Naive B cell (primary cell): ENCODE measurements around the gene TCF20. TPM values are rescaled to one million over a fixed set of nuclear protein-coding genes. Genes with fewer than 3 reads are reported as not detected.

Experiments used
- ATAC-seq, 2 donors: fragments of 150-1000 bp; cut with Tn5 transposase; 2 replicates each; pipeline ENCODE4 v1.10.0; 2021; ENCODE audit warnings: low read depth in 2 of 2, mild to moderate bottlenecking in 2 of 2, moderate library complexity in 2 of 2
- DNase-seq: peaks from one replicate; pipeline ENCODE4 v3.0.0; 2022
- H3K27ac Mint-ChIP-seq, 6 donors: one replicate each; pipeline ENCODE4 v1.8.0; 2020 to 2022; ENCODE audit warnings: mild to moderate bottlenecking in 6 of 6, mixed read lengths in 6 of 6, moderate library complexity in 5 of 6, inconsistent platforms in 2 of 6
- H3K27me3 Mint-ChIP-seq, 3 donors: one replicate each; pipeline ENCODE4 v1.8.0; 2021 to 2022; ENCODE audit warnings: mixed read lengths in 3 of 3, mild to moderate bottlenecking in 1 of 3
- H3K36me3 Mint-ChIP-seq, 2 donors: one replicate each; pipeline ENCODE4 v1.8.0; 2020 to 2022; ENCODE audit warnings: mixed read lengths in 2 of 2, inconsistent platforms in 1 of 2, mild to moderate bottlenecking in 1 of 2
- H3K4me1 Mint-ChIP-seq, 3 donors: one replicate each; pipeline ENCODE4 v1.8.0; 2020 to 2022; ENCODE audit warnings: mixed read lengths in 3 of 3, inconsistent platforms in 1 of 3, mild to moderate bottlenecking in 1 of 3, moderate library complexity in 1 of 3
- H3K4me3 Mint-ChIP-seq, 8 donors: one replicate each; pipeline ENCODE4 v1.8.0; 2020 to 2022; ENCODE audit warnings: mild to moderate bottlenecking in 8 of 8, mixed read lengths in 8 of 8, moderate library complexity in 8 of 8, inconsistent platforms in 2 of 8
- H3K9me3 Mint-ChIP-seq, 7 donors: one replicate each; pipeline ENCODE4 v1.8.0; 2020 to 2022; ENCODE audit warnings: mixed read lengths in 7 of 7, mild to moderate bottlenecking in 5 of 7, inconsistent platforms in 2 of 7, moderate library complexity in 1 of 7
- polyA plus RNA-seq, 6 donors: library from polyadenylated mRNA; unstranded; fragments of 300-500 nt; fragmentation: Illumina TruSeq; gene quantifications; one replicate each; pipeline ENCODE4 v1.2.3, GENCODE V29; 2021; ENCODE audit warnings: low read depth in 6 of 6

TCF20 gene
- 1 to 10 TPM in 5 of 6 donors, not detected in 1; 1.7 to 4.5 (median 2.3) TPM for polyA plus RNA-seq

DNA sequence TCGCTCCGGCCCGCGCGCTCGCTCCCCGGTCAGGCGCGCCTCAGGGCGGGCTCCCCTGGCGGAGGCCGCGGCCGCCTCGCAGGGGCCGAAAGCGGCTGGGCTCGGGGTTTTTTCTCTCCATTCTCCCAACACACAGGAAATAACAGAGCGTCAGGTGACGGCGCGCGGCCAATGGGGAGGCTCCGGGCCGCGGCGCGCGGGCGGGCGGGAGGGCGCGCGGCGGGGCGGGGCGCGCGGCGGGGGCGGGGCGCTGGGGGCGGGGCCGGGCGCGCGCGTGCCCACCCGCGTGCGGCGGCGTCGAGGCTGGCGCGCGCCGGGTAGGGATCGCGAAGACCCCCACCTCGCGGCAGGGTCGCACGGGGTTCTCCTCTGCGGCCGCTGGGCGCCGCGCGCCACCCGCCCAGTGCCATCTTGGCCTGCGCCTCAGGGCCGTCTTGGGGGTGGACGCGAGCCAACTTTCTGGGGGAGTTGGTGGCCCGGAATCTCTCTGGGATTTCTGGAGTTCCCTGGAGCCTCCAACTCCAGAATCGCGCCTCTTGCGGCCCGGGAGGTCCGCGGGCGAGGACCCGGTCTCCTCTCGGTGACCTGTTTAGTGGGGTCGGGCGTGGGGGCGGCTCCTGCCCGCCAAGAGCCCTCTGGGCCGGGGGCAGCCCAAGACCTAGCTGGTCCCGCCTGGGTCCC is at the start of gene TCF20:
TSS of gene TCF20 (minus strand) at position 144 of the 681 bp plus-strand sequence. CDS start 55,348 bp downstream, outside the sequence.
- Mint-ChIP-seq H3K4me1 (peaks cover 14 to 34% (median 31%) of the 10 kb centered on the region in 3 donors), H3K27ac (peak within 1 kb of the TSS; percentile 76 to 94 (median 82)), H3K27me3 (peaks cover 0 to 4% (median 0%) of the 10 kb centered on the region in 3 donors), H3K9me3 (no peaks in the 10 kb centered on the region), H3K4me3 (peak within 1 kb of the TSS; percentile 86 to 94 (median 92)), H3K36me3 (no peaks in the 10 kb centered on the region)
- DNase-seq (peak; percentile 82), ATAC-seq (peak; percentile 87)

DNA sequence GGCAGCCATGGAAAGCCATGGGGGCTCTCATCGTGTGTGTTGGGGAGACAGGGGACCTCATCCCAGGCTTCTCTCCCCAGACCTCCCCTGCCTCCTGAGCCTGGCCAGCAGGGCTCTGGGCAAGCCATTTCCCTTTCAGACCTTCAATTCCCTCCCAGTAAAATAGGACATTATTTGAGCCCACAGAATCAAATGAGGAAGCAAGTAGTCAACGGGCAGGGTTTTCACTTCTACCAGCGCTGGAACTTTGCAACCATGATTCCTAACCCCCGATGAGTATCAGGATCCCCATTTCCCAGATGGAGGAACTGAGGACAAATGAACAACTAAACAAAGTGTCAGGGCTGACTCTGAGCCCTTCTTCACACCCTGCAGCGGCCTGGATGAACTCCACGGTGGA is 48.9 kb upstream of the TCF20 start:
- Mint-ChIP-seq H3K27me3 (peaks cover 7 to 39% (median 35%) of the 10 kb centered on the region in 3 donors), H3K4me3 (no peak overlapping the region), H3K9me3 (peaks cover 0 to 2% (median 0%) of the 10 kb centered on the region in 7 donors), H3K27ac (peak overlapping the region in 1 of 6 donors; percentile 22), H3K36me3 (no peaks in the 10 kb centered on the region), H3K4me1 (peaks cover 7 to 14% (median 10%) of the 10 kb centered on the region in 3 donors)
- no peak for ATAC-seq
- no peak for DNase-seq

DNA sequence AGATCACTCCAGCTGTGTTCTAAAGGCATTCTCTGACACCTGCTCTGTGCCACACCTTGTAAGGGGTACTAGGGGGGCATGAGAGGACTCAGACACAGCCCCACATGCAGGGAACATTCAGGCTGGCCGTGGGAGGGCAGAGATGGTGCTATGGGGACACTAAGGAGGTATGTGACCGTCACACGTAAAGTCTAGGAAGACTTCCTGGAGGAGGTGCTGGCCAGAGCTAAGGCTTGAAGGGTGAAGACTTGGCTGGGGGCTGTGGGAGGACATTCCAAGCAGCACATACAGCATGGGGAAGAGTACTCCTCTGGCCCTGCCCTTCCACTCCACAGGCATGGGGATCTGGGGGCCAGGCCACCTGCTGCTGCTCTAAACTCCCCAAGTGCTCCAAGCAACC is 48.5 kb upstream of the TCF20 start:
- no peak overlapping the region for H3K4me3 Mint-ChIP-seq
- H3K27ac Mint-ChIP-seq: no peak overlapping the region
- peaks cover 9 to 14% (median 13%) of the 10 kb centered on the region in 3 donors for H3K4me1 Mint-ChIP-seq
- ATAC-seq (no peak), DNase-seq (no peak)
- peaks cover 10 to 42% (median 39%) of the 10 kb centered on the region in 3 donors for H3K27me3 Mint-ChIP-seq
- peaks cover 0 to 2% (median 0%) of the 10 kb centered on the region in 7 donors for H3K9me3 Mint-ChIP-seq
- no peaks in the 10 kb centered on the region for H3K36me3 Mint-ChIP-seq

DNA sequence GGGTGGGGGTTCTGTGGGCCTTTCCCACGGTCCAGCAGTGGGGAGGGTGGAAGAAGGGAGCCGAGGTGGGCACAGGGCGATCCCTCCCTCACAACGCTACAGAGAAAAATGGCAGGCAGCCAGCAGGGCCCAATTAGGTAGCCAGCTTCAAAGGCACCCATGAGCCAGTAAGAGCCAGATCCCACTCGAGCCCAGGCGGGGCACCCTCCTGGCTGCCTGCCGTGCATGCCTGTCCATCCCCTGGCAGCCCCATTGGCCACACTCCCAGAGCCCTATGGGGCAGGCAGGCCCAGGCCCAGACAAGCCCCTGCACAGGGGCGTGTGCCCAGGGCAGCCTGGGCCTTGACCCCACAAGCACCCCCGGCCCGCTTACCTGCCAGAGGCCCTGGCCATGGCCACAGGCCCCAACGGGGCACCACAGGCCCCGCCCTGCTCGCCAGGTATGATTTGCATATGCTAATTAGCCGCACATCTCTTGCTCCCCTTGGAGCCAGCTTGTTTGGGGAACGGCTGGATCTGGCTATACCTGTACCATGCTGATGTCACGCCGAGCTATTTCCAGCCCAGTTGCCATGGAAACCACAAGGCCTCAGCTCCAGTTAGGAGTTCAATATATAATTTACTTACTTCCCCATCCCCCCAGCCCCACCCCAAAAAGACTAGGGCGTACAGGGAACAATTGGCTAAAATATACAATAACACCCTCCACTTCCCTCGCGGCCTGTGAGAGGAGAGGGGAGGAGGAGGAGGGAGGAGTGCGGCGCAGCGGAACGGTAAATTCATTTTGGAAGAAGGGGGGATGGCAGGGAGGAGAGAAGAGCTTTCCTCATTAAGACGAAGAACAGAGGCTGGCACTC is 47.5 kb upstream of the TCF20 start:
- Mint-ChIP-seq H3K27ac (no peak overlapping the region), H3K4me1 (peaks cover 13 to 24% (median 19%) of the 10 kb centered on the region in 3 donors), H3K9me3 (peaks cover 0 to 2% (median 0%) of the 10 kb centered on the region in 7 donors), H3K36me3 (no peaks in the 10 kb centered on the region), H3K4me3 (no peak overlapping the region), H3K27me3 (peaks cover 18 to 52% (median 47%) of the 10 kb centered on the region in 3 donors)
- DNase-seq (no peak), ATAC-seq (no peak)

DNA sequence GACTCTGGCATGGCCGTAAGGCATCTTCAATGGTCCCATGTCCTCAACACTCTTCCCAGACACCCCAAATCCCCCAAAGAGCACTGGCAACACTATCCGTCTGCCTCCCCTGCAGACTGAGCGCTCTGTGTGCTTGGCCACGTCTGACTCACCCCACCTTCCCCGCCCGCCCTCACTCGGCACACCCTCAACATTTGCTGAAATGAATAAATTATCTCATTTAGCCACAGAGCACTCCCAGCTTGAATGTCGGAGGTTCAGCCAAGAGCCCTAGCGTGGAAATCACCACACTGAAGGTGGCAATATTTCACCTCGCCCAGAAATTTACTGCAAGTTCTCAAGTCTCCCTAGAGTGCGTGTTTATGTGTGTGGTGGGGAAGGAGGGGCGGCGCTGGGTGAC is 46.6 kb upstream of the TCF20 start:
- Mint-ChIP-seq H3K4me1 (peaks cover 9 to 20% (median 13%) of the 10 kb centered on the region in 3 donors), H3K27ac (no peak overlapping the region), H3K36me3 (no peaks in the 10 kb centered on the region), H3K9me3 (no peaks in the 10 kb centered on the region), H3K4me3 (no peak overlapping the region), H3K27me3 (peaks cover 18 to 60% (median 57%) of the 10 kb centered on the region in 3 donors)
- ATAC-seq: peak; percentile 9 to 52
- no peak for DNase-seq

DNA sequence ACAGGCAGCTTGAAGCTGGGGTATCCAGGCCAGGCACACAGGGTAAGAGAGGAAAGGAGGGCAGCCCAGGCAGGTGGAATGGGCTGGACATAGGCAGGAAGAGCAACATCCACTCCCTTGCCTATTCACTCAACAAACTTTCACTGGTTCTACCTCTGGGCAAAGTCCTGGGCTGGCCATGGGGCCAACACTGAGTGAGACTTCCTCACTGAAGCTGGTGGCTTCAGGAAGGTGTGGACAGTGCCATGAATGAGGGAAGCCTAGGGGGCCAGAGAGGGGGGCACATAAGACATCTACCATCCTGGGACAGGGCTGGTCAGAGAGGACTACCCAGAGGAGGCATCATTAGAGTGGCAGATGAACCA is 44.9 kb upstream of the TCF20 start:
- H3K27me3 Mint-ChIP-seq: peaks cover 18 to 69% (median 62%) of the 10 kb centered on the region in 3 donors
- ATAC-seq (no peak), DNase-seq (no peak)
- H3K4me3 Mint-ChIP-seq: no peak overlapping the region
- peak overlapping the region in 2 of 6 donors; percentile 73 to 91 for H3K27ac Mint-ChIP-seq
- no peaks in the 10 kb centered on the region for H3K36me3 Mint-ChIP-seq
- H3K4me1 Mint-ChIP-seq: peaks cover 9 to 20% (median 12%) of the 10 kb centered on the region in 3 donors
- H3K9me3 Mint-ChIP-seq: no peaks in the 10 kb centered on the region

DNA sequence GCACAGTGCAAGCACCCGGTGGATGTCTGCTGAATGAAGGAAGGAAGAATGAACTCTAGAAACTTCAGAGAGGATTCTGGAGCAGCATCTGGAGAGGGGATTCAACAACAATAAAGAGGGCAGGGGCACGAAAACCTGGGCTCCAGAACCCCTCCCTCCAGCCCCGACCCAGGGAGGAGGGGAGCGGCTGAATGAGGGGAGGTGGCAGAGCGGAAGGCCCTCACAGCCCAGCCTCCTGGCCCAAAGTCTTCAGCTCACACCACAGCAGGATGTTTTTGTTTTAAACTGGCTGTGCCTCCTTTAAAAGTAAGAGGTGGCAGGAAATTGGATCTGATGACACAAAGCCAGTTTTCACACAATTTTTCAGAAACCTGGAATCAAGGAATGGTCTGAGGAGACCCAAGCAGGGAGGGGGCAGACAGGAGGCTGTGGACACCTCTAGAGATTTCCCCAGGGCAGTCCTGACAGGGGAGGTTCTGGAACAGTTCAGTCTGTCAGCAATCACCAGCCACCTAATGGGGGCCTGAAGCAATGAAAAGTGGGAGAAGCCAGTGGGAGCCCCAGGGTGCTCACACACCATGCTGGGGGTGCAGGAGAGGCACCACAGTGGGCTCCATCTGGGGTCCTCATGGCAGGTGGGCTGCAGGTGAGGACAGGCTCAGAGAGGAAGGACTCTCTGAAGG is 44.4 kb upstream of the TCF20 start:
- DNase-seq (no peak), ATAC-seq (no peak)
- no peak overlapping the region for H3K4me3 Mint-ChIP-seq
- H3K9me3 Mint-ChIP-seq: no peaks in the 10 kb centered on the region
- H3K4me1 Mint-ChIP-seq: peaks cover 9 to 20% (median 12%) of the 10 kb centered on the region in 3 donors
- peaks cover 18 to 70% (median 62%) of the 10 kb centered on the region in 3 donors for H3K27me3 Mint-ChIP-seq
- H3K27ac Mint-ChIP-seq: peak overlapping the region in 1 of 6 donors; percentile 73
- no peaks in the 10 kb centered on the region for H3K36me3 Mint-ChIP-seq

DNA sequence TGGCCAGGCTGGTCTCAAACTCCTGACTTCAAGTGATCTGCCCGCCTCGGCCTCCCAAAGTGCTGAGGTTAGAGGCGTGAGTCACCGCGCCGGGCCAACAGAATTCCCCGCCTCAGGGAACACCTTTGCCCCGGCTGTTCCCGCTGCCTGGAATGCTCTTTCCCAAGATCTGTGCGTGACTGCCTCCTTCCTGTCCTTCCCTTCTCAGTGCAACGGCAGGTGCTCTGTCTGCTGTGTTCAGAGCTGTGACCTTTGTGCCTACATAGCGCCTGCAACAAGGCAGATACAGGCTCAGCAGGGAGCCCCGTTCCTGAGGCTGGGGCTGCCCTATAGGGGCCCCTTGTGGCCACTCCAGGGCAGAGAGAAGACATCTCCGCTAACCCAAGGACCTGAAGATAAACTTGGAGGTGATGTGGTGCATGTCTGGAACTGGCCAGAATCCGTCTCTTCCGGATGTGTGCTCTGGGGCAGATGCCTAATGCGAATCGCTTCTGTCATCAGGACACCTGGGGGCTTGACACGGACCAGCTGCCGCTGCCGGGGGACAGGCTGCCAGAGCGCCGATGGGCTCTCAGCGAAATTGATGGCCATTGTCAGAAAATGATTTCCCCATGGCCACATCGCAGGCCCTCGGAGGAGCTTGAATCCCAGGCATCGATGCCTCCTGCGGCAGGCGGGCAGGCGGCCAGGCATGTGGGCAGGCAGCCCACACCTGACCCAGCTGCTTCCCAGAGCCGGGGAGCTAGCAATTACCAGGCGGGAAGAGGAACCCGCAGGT is 43.5 kb upstream of the TCF20 start:
- peaks cover 9 to 20% (median 15%) of the 10 kb centered on the region in 3 donors for H3K4me1 Mint-ChIP-seq
- H3K36me3 Mint-ChIP-seq: no peaks in the 10 kb centered on the region
- peak overlapping the region in 2 of 8 donors; percentile 9 to 51 for H3K4me3 Mint-ChIP-seq
- H3K9me3 Mint-ChIP-seq: no peaks in the 10 kb centered on the region
- peak; percentile 42 for DNase-seq
- peak; percentile 81 to 93 for ATAC-seq
- H3K27ac Mint-ChIP-seq: no peak overlapping the region
- peaks cover 18 to 77% (median 67%) of the 10 kb centered on the region in 3 donors for H3K27me3 Mint-ChIP-seq

DNA sequence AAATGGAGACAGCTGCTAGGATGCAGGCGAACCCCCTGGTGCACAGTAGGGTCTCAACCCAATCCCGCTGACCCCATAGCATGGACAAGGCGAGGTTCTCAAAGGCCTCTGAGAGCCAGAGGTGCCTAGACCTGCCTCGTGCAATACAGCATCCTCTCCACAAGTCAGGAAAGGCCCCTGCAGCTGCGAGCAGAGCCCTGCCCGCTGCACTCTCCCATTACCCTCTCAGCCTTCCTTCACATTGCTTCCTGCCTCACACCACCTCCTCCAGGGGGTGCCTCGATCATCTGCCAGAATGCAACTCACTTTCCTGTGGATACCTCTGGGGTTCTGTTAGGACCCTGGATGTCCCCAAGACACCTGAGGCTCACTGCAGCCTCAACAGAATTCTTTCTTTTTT is 42.8 kb upstream of the TCF20 start:
- ATAC-seq (no peak), DNase-seq (no peak)
- H3K4me3 Mint-ChIP-seq: no peak overlapping the region
- H3K27ac Mint-ChIP-seq: no peak overlapping the region
- no peaks in the 10 kb centered on the region for H3K9me3 Mint-ChIP-seq
- H3K27me3 Mint-ChIP-seq: peaks cover 18 to 73% (median 67%) of the 10 kb centered on the region in 3 donors
- H3K36me3 Mint-ChIP-seq: no peaks in the 10 kb centered on the region
- peaks cover 6 to 20% (median 13%) of the 10 kb centered on the region in 3 donors for H3K4me1 Mint-ChIP-seq

DNA sequence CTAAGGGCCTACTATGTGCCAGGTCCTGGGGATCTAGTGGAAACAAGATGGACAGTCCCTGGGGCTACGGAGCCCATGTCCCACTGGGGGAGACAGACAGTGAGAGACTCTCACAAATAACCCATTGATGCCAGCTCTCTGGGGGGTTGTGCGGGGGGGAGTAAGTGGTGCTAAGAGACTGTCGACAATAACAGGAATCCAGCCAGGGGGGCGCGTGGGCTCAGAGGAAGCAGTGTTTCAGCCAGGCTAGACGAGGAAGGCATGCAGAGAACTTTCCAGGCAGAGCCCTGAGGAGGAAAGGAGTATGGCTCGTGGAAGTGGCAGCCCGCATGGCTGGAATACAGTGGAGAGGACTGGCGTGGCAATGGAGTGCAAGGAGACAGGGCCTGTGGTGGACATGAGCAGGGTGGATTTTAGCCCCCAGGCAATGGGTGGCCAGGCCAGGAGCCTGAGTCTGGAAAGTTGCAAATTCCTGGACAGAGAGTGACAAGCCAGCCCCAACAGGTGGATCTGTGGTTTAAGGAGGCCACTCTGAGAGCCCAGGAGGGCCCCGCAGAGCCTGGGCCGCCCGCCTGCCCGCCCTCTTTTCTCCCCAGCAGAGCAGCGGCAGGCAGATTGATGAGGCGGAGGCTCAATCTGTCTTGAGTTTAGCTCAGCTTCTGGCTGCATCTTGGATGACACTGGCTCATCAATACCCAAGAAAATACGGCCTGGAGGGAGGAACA is 40.0 kb upstream of the TCF20 start:
- ATAC-seq (no peak), DNase-seq (no peak)
- H3K27ac Mint-ChIP-seq: no peak overlapping the region
- peaks cover 11 to 62% (median 60%) of the 10 kb centered on the region in 3 donors for H3K27me3 Mint-ChIP-seq
- no peaks in the 10 kb centered on the region for H3K36me3 Mint-ChIP-seq
- H3K9me3 Mint-ChIP-seq: no peaks in the 10 kb centered on the region
- peak overlapping the region in 1 of 8 donors; percentile 26 for H3K4me3 Mint-ChIP-seq
- H3K4me1 Mint-ChIP-seq: peaks cover 11 to 18% (median 12%) of the 10 kb centered on the region in 3 donors

DNA sequence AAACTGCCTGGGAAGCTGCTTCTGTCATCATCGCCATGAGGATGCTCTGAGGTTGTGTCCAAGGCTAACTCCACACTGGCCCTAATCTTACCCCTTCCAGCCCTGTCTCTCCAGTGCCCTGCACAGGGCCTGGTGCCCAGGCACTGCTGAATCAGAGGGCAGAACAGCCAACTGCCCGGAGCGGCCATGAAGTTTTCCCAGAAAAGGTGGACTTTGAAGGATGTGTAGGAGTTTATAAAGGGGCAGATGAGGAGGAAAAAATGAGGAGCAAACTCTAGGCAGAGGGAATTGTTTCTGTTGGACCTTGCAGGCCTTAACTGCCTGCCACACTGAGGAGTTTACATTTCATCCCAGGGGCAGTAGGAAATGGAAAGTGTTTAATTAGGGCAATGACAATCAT is 39.4 kb upstream of the TCF20 start:
- H3K27ac Mint-ChIP-seq: peak overlapping the region in 1 of 6 donors; percentile 94
- H3K9me3 Mint-ChIP-seq: no peaks in the 10 kb centered on the region
- peaks cover 11 to 62% (median 60%) of the 10 kb centered on the region in 3 donors for H3K27me3 Mint-ChIP-seq
- H3K4me3 Mint-ChIP-seq: peak overlapping the region in 1 of 8 donors; percentile 5
- ATAC-seq (no peak), DNase-seq (no peak)
- H3K4me1 Mint-ChIP-seq: peaks cover 11 to 17% (median 14%) of the 10 kb centered on the region in 3 donors
- no peaks in the 10 kb centered on the region for H3K36me3 Mint-ChIP-seq

DNA sequence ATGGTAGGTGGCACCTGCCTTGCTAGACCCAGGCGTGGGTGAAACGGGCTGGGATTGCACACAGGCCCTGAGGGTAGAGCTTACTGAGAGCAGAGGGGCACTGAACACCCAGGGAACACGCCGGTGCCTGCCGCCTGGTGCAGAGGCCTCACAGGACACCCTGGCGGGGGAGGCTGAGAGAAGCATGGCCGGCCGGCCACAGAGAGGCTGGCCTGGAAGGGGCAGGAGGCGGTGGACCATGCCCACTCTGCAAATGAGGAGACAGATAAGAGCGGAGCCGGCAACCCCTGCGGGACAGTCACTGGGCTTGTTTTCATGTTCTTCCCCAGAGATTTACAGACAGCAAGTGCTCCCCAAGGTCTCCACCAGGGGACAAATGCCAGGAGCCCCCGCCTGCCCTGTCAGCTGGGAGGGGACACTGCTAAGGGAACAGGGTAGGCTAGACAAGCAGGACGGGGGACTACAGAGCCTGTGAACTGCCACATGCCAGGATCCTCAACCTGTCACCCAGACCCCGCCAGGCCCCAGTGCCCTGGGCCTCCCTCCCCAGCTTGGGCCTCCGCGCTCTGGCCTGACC is 38.5 kb upstream of the TCF20 start:
- H3K27ac Mint-ChIP-seq: no peak overlapping the region

More for the DNA sequence above, 38.5 kb upstream of the TCF20 start:
- Mint-ChIP-seq H3K36me3 (no peaks in the 10 kb centered on the region), H3K4me1 (peaks cover 12 to 18% (median 16%) of the 10 kb centered on the region in 3 donors), H3K9me3 (no peaks in the 10 kb centered on the region), H3K27me3 (peaks cover 9 to 64% (median 51%) of the 10 kb centered on the region in 3 donors), H3K4me3 (no peak overlapping the region)
- no peak for ATAC-seq
- DNase-seq: no peak
